ENCODE data around the gene ACVR1. TPM values are rescaled to one million over a fixed set of nuclear protein-coding genes. Genes with fewer than 3 reads are reported as not detected.

The ACVR1 gene
- total RNA-seq (10 to 100 TPM; 36.9 to 37.7 TPM), polyA plus RNA-seq (ENCODE audit: insufficient read length in 6 of 6) (10 to 100 TPM; 27.3 to 33.1 (median 30.6) TPM)
- long read RNA-seq, donor 1, transcript ACVR1-207 (11 exons, 2,861 nt): major isoform, 5 of 5 reads
- long read RNA-seq, donor 1, partial matches to known transcripts: 0 of 5 reads
- long read RNA-seq, donor 1, other reads (novel, unspliced or antisense): 0 of 5 reads
- long read RNA-seq, donor 2, transcript ACVR1-207 (11 exons, 2,861 nt): major isoform, 5 of 5 reads
- long read RNA-seq, donor 2, partial matches to known transcripts: 0 of 5 reads
- long read RNA-seq, donor 2, other reads (novel, unspliced or antisense): 0 of 5 reads
- long read RNA-seq, donor 3, partial matches to known transcripts: 0 of 3 reads
- long read RNA-seq, donor 3, other reads (novel, unspliced or antisense): 0 of 3 reads
- long read RNA-seq, donor 4, partial matches to known transcripts: 1 of 3 reads
- long read RNA-seq, donor 4, other reads (novel, unspliced or antisense): 1 of 3 reads
- long read RNA-seq, donor 5, transcript ACVR1-207 (11 exons, 2,861 nt): major isoform, 5 of 5 reads
- long read RNA-seq, donor 5, partial matches to known transcripts: 0 of 5 reads
- long read RNA-seq, donor 5, other reads (novel, unspliced or antisense): 0 of 5 reads
- long read RNA-seq, donor 6, transcript ACVR1-207 (11 exons, 2,861 nt): major isoform, 5 of 5 reads
- long read RNA-seq, donor 6, partial matches to known transcripts: 0 of 5 reads
- long read RNA-seq, donor 6, other reads (novel, unspliced or antisense): 0 of 5 reads
- long read RNA-seq, donor 7, partial matches to known transcripts: 0 of 1 reads
- long read RNA-seq, donor 7, other reads (novel, unspliced or antisense): 0 of 1 reads
- long read RNA-seq, donor 8, partial matches to known transcripts: 0 of 2 reads
- long read RNA-seq, donor 8, other reads (novel, unspliced or antisense): 0 of 2 reads
- long read RNA-seq, donor 9: 0 reads
- long read RNA-seq, donor 10, partial matches to known transcripts: 0 of 1 reads
- long read RNA-seq, donor 10, other reads (novel, unspliced or antisense): 0 of 1 reads
- long read RNA-seq, donor 11, partial matches to known transcripts: 0 of 3 reads
- long read RNA-seq, donor 11, other reads (novel, unspliced or antisense): 0 of 3 reads
- long read RNA-seq, donor 12, transcript ACVR1-207 (11 exons, 2,861 nt): major isoform, 6 of 17 reads
- long read RNA-seq, donor 12, partial matches to known transcripts: 11 of 17 reads
- long read RNA-seq, donor 12, other reads (novel, unspliced or antisense): 0 of 17 reads

DNA sequence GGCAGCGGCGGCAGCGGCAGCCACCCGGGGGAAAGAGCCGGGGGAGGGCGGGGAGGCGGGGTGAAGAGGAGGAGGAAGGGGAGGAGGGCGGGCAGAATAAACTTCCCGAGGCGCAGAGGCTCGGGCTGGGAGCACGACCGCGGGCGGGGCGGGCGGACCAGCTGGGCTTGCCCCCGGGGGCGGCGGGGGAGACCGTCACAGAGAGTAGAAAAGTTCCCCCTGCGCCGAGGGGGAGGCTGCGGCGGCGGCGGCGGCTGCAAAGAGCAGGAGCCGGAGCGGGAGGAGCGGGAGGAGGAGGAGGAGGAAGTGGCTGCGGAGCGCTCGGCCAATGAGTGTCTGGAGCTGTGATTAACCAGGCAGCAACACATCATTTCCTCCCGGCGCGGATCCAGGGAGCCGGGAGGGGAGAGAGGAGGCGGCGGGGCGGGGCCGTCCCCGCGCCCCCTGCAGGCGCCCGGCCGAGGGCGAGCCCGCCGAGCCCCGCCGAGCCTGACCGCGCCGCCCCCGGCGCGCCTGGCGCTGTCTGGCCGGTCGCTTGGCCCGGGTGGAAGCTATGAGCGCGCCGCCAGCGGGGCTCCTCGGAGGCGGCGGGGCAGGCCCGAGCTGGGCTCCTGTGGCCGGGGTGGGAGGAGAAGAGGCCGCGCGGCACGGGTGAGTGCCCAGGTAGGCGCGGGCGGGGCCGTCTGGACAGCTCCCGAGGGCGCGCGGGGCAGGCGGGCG is at the start of gene ACVR1:
Gene ACVR1 (minus strand): TSS at position 265 of the 720 bp plus-strand sequence. CDS start 76,837 bp downstream, outside the sequence.
- intact Hi-C loops (cut with DNase I): loop anchor here in 1 of 2 donors (10.0 kb wide), 1 partner anchor 91 kb away; no protein-coding TSS in a partner anchor
- peak; percentile 96 to 98 (median 96) for DNase-seq
- TF ChIP-seq, protein P1, sequence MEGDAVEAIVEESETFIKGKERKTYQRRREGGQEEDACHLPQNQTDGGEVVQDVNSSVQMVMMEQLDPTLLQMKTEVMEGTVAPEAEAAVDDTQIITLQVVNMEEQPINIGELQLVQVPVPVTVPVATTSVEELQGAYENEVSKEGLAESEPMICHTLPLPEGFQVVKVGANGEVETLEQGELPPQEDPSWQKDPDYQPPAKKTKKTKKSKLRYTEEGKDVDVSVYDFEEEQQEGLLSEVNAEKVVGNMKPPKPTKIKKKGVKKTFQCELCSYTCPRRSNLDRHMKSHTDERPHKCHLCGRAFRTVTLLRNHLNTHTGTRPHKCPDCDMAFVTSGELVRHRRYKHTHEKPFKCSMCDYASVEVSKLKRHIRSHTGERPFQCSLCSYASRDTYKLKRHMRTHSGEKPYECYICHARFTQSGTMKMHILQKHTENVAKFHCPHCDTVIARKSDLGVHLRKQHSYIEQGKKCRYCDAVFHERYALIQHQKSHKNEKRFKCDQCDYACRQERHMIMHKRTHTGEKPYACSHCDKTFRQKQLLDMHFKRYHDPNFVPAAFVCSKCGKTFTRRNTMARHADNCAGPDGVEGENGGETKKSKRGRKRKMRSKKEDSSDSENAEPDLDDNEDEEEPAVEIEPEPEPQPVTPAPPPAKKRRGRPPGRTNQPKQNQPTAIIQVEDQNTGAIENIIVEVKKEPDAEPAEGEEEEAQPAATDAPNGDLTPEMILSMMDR (IDR thresholded peaks at IDR 0.05): peak in 1 of 2 donors; percentile 24

DNA sequence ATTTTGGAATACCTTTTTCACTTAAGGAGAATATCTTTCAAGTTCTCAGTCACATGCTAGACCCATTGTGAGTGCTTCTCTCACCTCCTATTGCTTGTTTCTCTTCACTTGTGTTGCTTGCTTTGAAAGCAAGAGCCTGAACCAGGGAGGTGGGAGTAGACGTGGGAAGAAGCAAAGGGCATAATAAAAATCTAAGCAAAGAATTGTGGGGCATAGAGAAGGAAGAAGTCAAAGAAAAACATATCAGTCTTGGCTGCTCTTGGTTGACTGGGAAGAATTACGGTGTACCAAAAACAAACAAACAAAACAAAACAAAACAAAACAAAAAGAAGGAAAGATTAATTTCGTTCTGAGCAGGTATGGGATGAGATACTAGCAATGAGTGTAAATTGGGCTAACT is 48.9 kb upstream of the ACVR1 start:
- H3K36me3 ChIP-seq: no peaks in the 10 kb centered on the region
- no peaks in the 10 kb centered on the region for H3K4me1 ChIP-seq
- H3K9me3 ChIP-seq: no peaks in the 10 kb centered on the region
- no peaks in the 10 kb centered on the region for H3K27me3 ChIP-seq
- no peak overlapping the region for H3K4me3 ChIP-seq
- H3K27ac ChIP-seq: no peak overlapping the region
- ATAC-seq (no peak), DNase-seq (no peak)
- intact Hi-C loops (cut with DNase I): no loop called here
- TF ChIP-seq, protein P1 (IDR thresholded peaks at IDR 0.05): no peak

More for the DNA sequence above, at the start of gene ACVR1:
- ATAC-seq: peak; percentile 93
- H3K36me3 ChIP-seq: no peaks in the 10 kb centered on the region
- peak within 1 kb of the TSS; percentile 95 for H3K27ac ChIP-seq
- H3K27me3 ChIP-seq: peaks cover 0 to 26% of the 10 kb centered on the region in 2 donors
- no peaks in the 10 kb centered on the region for H3K9me3 ChIP-seq
- peaks cover 14 to 27% of the 10 kb centered on the region in 2 donors for H3K4me1 ChIP-seq
- peak within 1 kb of the TSS; percentile 55 to 75 for H3K4me3 ChIP-seq

DNA sequence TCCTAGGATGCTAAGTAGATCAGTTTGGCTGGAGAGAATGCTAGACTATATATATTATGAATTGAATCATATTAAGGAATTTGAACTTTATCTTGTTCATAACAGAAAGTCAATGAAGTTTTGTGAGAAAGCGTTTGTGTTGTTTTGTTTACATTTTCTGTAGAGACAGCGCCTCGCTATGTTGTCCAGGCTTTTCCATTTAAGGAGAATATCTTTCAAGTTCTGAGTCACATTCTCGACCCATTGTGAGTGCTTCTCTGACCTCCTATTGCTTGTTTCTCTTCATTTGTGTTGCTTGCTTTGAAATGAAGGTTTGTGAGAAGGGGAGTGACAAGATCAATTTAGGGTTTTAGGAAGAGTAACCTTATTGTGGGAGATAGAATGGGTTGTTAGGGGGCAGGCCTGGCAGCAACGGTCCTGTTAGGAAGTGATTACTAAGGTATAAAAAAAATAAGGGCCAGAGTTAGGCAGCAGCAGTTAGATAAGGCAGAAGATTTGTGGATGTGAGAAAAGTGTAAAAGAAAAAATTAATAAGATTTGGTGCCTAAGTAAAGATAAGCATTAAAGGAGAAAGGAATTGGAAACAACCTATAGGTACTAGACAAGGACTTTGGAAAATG is 47.6 kb upstream of the ACVR1 start:
- intact Hi-C loops (cut with DNase I): no loop called here
- DNase-seq: no peak
- TF ChIP-seq, protein P1 (IDR thresholded peaks at IDR 0.05): no peak
- Histone ChIP-seq H3K27ac (no peak overlapping the region), H3K4me1 (no peaks in the 10 kb centered on the region), H3K27me3 (no peaks in the 10 kb centered on the region), H3K36me3 (no peaks in the 10 kb centered on the region), H3K4me3 (no peak overlapping the region), H3K9me3 (no peaks in the 10 kb centered on the region)
- no peak for ATAC-seq

DNA sequence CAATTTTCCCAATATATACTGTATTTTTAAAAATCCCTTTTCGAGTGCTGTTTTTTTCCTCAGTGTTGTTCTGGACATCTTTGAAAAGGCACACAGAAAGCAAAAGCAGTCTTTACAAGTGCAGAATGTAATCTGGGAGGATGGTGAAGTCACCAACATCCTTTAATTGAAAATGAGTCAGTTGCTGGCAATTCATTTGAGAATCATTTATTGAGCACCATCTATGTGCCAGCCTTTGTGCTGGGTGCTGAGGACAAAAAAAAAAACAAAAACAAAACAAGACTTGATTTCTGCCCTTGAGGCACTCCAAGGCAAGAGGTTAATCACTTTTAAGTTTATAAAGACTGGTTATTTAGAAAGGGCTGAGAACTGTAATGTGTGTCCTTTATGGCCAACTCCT is 46.7 kb upstream of the ACVR1 start:
- Histone ChIP-seq H3K27me3 (no peaks in the 10 kb centered on the region), H3K9me3 (peaks cover 0 to 3% of the 10 kb centered on the region in 2 donors), H3K36me3 (no peaks in the 10 kb centered on the region), H3K4me3 (no peak overlapping the region), H3K27ac (no peak overlapping the region), H3K4me1 (no peaks in the 10 kb centered on the region)
- ATAC-seq (no peak), DNase-seq (no peak)
- intact Hi-C loops (cut with DNase I): no loop called here
- TF ChIP-seq, protein P1 (IDR thresholded peaks at IDR 0.05): no peak
